ENCODE data around the gene CD59. TPM values are rescaled to one million over a fixed set of nuclear protein-coding genes. Genes with fewer than 3 reads are reported as not detected.
"Not testable (repeated sequence)": the region's sequence is repeated elsewhere in the genome, so short reads cannot be mapped to it uniquely, and the experiment has no call there.

The CD59 gene
- total RNA-seq, 1 experiment from 2014 or later, result 170 TPM

DNA sequence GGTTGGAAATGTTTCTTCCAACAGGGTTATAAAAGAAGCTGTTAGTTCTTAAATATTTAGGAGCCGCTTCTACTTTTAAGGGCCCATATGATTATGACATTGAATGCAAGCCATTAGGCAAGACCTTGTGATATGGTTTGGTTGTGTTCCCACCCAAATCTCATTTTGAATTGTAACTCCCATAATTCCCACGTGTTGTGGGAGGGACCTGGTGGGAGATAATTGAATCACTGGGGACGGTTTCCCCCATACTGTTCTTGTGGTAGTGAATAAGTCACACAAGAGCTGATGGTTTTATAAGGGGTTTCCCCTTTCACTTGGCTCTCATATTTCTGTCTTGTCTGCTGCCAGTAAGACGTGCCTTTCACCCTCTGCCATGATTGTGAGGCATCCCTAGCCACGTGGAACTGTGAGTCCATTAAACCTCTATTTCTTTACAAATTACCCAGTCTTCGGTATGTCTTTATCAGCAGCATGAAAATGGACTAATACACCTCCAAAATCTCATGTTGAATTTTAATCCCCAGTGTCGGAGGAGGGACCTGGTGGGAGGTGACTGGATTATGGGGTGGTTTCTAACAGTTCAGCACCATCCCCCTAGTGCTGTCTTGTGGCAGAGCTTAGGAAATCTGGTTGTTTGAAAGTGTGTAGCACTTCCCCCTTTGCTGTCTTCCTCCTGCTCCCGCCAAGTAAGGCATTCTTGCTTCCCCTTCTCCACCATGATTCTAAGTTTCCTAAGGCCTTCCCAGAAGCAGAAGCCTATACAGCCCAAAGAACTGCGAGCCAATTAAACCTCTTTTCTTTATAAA is 4.3 kb downstream of the CD59 start:
- Histone ChIP-seq H3F3A (ENCODE audit: low read length, unreplicated experiment) (no peaks in the 10 kb centered on the region), H3K4me2 (ENCODE audit: low read length) (peak overlapping the region; percentile 75), H3K4me3 (ENCODE audit: low read length) (peak overlapping the region; percentile 27; the same call in 1 of the 2 replicates), H3K9ac (ENCODE audit: low read length) (no peak overlapping the region), H2AFZ (ENCODE audit: low read length) (no peak overlapping the region), H3K9me3 (ENCODE audit: low read length) (no peaks in the 10 kb centered on the region), H3K27me3 (ENCODE audit: low read length) (no peaks in the 10 kb centered on the region), H3K79me2 (ENCODE audit: low read length) (peaks cover 92% of the 10 kb centered on the region), H3K36me3 (ENCODE audit: low read depth, low read length) (peaks cover 49% of the 10 kb centered on the region), H3K9me2 (replicated peaks; ENCODE audit: low read length) (no peaks in the 10 kb centered on the region), H3K27ac (ENCODE audit: low read length) (no peak overlapping the region), H4K20me1 (ENCODE audit: low read length) (peaks cover 58% of the 10 kb centered on the region), H3K4me1 (ENCODE audit: insufficient read depth, low read length) (peaks cover 34% of the 10 kb centered on the region)
- ATAC-seq (no peak), DNase-seq (no peak)
- intact Hi-C loops (cut with micrococcal nuclease), result no loop called here
- POLR2A ChIA-PET (ENCODE audit: unreplicated experiment), result no interaction called here
- TF ChIP-seq, protein P1, sequence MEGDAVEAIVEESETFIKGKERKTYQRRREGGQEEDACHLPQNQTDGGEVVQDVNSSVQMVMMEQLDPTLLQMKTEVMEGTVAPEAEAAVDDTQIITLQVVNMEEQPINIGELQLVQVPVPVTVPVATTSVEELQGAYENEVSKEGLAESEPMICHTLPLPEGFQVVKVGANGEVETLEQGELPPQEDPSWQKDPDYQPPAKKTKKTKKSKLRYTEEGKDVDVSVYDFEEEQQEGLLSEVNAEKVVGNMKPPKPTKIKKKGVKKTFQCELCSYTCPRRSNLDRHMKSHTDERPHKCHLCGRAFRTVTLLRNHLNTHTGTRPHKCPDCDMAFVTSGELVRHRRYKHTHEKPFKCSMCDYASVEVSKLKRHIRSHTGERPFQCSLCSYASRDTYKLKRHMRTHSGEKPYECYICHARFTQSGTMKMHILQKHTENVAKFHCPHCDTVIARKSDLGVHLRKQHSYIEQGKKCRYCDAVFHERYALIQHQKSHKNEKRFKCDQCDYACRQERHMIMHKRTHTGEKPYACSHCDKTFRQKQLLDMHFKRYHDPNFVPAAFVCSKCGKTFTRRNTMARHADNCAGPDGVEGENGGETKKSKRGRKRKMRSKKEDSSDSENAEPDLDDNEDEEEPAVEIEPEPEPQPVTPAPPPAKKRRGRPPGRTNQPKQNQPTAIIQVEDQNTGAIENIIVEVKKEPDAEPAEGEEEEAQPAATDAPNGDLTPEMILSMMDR (conservative IDR thresholded peaks at IDR 0.05; ENCODE audit: low read depth, low read length), result no peak
- no peak for TF ChIP-seq EZH2phosphoT487 (IDR thresholded peaks at IDR 0.05; ENCODE audit: borderline replicate concordance, low read length)
- BruUV-seq (replicated peaks), result no TSS peak
- CTCF ChIA-PET, result no interaction called here

DNA sequence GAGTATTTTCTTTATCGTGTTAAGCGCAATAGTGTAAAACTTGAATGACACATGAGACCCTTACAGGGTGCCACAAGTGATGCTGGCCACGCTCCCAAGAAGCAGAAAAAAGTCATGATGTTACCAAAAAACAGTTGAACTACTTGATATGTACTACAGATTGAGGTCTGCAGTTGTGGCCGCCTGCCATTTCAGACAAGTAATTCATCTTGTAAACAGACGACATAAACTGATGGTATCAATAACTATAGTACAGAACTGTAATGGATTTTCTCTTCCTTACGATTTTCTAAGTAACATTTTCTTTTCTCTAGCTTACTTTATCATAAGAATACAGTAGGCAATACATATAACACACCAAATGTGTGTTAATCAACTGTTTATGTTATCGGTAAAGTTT is 5.5 kb downstream of the CD59 start:
- POLR2A ChIA-PET (ENCODE audit: unreplicated experiment), result interaction anchor here (0.6 kb wide), 1 partner anchor 38 kb away, joined by 3 read pairs; no protein-coding TSS in a partner anchor
- no peak for DNase-seq
- Histone ChIP-seq H3K4me2 (ENCODE audit: low read length) (peak overlapping the region; percentile 29; the same call in 1 of the 2 replicates), H3K27me3 (ENCODE audit: low read length) (no peaks in the 10 kb centered on the region), H3K9ac (ENCODE audit: low read length) (no peak overlapping the region), H3K4me3 (ENCODE audit: low read length) (no peak overlapping the region), H3K9me2 (replicated peaks; ENCODE audit: low read length) (no peaks in the 10 kb centered on the region), H3K79me2 (ENCODE audit: low read length) (peaks cover 100% of the 10 kb centered on the region), H3K9me3 (ENCODE audit: low read length) (no peaks in the 10 kb centered on the region), H3K4me1 (ENCODE audit: insufficient read depth, low read length) (peaks cover 28% of the 10 kb centered on the region), H3F3A (ENCODE audit: low read length, unreplicated experiment) (no peaks in the 10 kb centered on the region), H3K36me3 (ENCODE audit: low read depth, low read length) (peaks cover 49% of the 10 kb centered on the region), H3K27ac (ENCODE audit: low read length) (no peak overlapping the region), H2AFZ (ENCODE audit: low read length) (no peak overlapping the region), H4K20me1 (ENCODE audit: low read length) (peaks cover 55% of the 10 kb centered on the region)
- no TSS peak for BruUV-seq (replicated peaks)
- CTCF ChIA-PET, result no interaction called here
- no peak for ATAC-seq
- intact Hi-C loops (cut with micrococcal nuclease), result no loop called here
- TF ChIP-seq, protein P1 (conservative IDR thresholded peaks at IDR 0.05; ENCODE audit: low read depth, low read length), result no peak
- TF ChIP-seq EZH2phosphoT487 (IDR thresholded peaks at IDR 0.05; ENCODE audit: borderline replicate concordance, low read length) (no peak), EZH2 (IDR thresholded peaks at IDR 0.05; ENCODE audit: low read length, unreplicated experiment) (no peak)

DNA sequence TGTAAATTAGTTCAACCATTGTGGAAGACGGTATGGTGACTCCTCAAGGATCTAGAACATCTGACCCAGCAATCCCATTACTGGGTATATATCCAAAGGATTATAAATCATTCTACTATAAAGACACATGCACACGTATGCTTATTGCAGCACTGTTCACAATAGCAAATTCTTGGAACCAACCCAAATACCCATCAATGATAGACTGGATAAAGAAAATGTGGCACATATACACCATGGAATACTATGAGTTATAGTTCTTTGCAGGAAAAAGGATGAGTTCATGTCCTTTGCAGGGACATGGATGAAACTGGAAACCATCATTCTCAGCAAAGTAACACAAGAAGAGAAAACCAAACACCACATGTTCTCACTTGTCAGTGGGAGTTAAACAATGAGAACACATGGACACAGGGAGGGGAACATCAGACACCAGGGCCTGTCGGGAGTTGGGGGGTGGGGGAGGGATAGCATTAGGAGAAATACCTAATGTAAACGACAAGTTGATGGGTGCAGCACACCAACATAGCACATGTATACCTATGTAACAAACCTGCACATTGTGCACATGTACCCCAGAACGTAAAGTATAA is 7.1 kb downstream of the CD59 start:
- H3K4me2 ChIP-seq (ENCODE audit: low read length); H3K4me3 ChIP-seq (ENCODE audit: low read length); ATAC-seq; POLR2A ChIA-PET (ENCODE audit: unreplicated experiment); H3K27ac ChIP-seq (ENCODE audit: low read length); H3K27me3 ChIP-seq (ENCODE audit: low read length); BruUV-seq (replicated peaks); DNase-seq; H3K9me2 ChIP-seq (replicated peaks; ENCODE audit: low read length); H3K9ac ChIP-seq (ENCODE audit: low read length); CTCF ChIA-PET; H3K9me3 ChIP-seq (ENCODE audit: low read length); intact Hi-C loops (cut with micrococcal nuclease); H2AFZ ChIP-seq (ENCODE audit: low read length); H3F3A ChIP-seq (ENCODE audit: low read length, unreplicated experiment): not testable (repeated sequence)
- Histone ChIP-seq H3K4me1 (ENCODE audit: insufficient read depth, low read length) (peaks cover 41% of the 10 kb centered on the region), H3K79me2 (ENCODE audit: low read length) (peaks cover 100% of the 10 kb centered on the region), H4K20me1 (ENCODE audit: low read length) (peaks cover 49% of the 10 kb centered on the region), H3K36me3 (ENCODE audit: low read depth, low read length) (peaks cover 57% of the 10 kb centered on the region)

DNA sequence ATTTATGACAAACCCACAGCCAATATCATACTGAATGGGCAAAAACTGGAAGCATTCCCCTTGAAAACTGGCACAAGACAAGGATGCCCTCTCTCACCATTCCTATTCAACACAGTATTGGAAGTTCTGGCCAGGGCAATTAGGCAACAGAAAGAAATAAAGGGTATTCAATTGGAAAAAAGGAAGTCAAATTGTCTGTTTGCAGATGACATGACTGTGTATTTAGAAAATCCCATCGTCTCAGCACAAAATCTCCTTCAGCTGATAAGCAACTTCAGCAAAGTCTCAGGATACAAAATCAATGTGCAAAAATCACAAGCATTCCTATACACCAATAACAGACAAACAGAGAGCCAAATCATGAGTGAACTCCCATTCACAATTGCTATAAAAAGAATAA is 8.7 kb downstream of the CD59 start:
- H3K27ac ChIP-seq (ENCODE audit: low read length); ATAC-seq; POLR2A ChIA-PET (ENCODE audit: unreplicated experiment); H3K4me3 ChIP-seq (ENCODE audit: low read length); H3K9ac ChIP-seq (ENCODE audit: low read length); H3F3A ChIP-seq (ENCODE audit: low read length, unreplicated experiment); DNase-seq; H3K27me3 ChIP-seq (ENCODE audit: low read length); BruUV-seq (replicated peaks); H2AFZ ChIP-seq (ENCODE audit: low read length); H3K4me2 ChIP-seq (ENCODE audit: low read length); CTCF ChIA-PET; H3K9me3 ChIP-seq (ENCODE audit: low read length); H3K9me2 ChIP-seq (replicated peaks; ENCODE audit: low read length); intact Hi-C loops (cut with micrococcal nuclease): not testable (repeated sequence)
- peaks cover 43% of the 10 kb centered on the region for H3K4me1 ChIP-seq (ENCODE audit: insufficient read depth, low read length)
- H3K36me3 ChIP-seq (ENCODE audit: low read depth, low read length), result peaks cover 48% of the 10 kb centered on the region
- H3K79me2 ChIP-seq (ENCODE audit: low read length), result peaks cover 100% of the 10 kb centered on the region
- H4K20me1 ChIP-seq (ENCODE audit: low read length), result peaks cover 32% of the 10 kb centered on the region

Data from PC-3 (cell line).